IMR-90 (cell line): ENCODE data around the gene TPI1.

ENCODE experiments used
- BHLHE40 ChIP-seq: fragments of 150-350 bp; IDR thresholded peaks from 2 replicates; pipeline ENCODE4 v1.6.1; 2016; ENCODE audit warnings: mild to moderate bottlenecking, low read depth, low read length
- CEBPB ChIP-seq: IDR thresholded peaks from 2 replicates; pipeline ENCODE4 v1.6.1; 2012; ENCODE audit warnings: low read depth, low read length, improper control_type of control experiment
- CTCF ChIP-seq: conservative IDR thresholded peaks from 2 replicates; pipeline ENCODE4 v1.5.1; 2012; ENCODE audit warnings: mild to moderate bottlenecking, low read depth, low read length, improper control_type of control experiment
- ELK1 ChIP-seq: fragments of 150-350 bp; IDR thresholded peaks from 2 replicates; pipeline ENCODE4 v1.6.1; 2016; ENCODE audit warnings: low read depth, mild to moderate bottlenecking, low read length, moderate library complexity, borderline replicate concordance
- MAZ ChIP-seq: IDR thresholded peaks from 2 replicates; pipeline ENCODE4 v1.6.1; 2012; ENCODE audit warnings: low read depth, mild to moderate bottlenecking, low read length, improper control_type of control experiment, moderate library complexity, borderline replicate concordance
- MXI1 ChIP-seq: IDR thresholded peaks from 2 replicates; pipeline ENCODE4 v1.6.1; 2012; ENCODE audit warnings: low read depth, mild to moderate bottlenecking, low read length, moderate library complexity, borderline replicate concordance
- POLR2A ChIP-seq: IDR thresholded peaks from 2 replicates; pipeline ENCODE4 v1.6.1; 2012; ENCODE audit warnings: mild to moderate bottlenecking, low read depth, low read length
- RAD21 ChIP-seq: IDR thresholded peaks from 2 replicates; pipeline ENCODE4 v1.6.1; 2012; ENCODE audit warnings: low read length, improper control_type of control experiment
- RFX5 ChIP-seq: IDR thresholded peaks from 2 replicates; pipeline ENCODE4 v1.8.0; 2012; ENCODE audit warnings: low read depth, mild to moderate bottlenecking, low read length, moderate library complexity
- SMC3 ChIP-seq: fragments of 150-350 bp; IDR thresholded peaks from 2 replicates; pipeline ENCODE4 v1.6.1; 2016; ENCODE audit warnings: low read depth, mild to moderate bottlenecking, antibody characterized with exemption, low read length, moderate library complexity
- USF2 ChIP-seq: fragments of 150-350 bp; IDR thresholded peaks from 2 replicates; pipeline ENCODE4 v1.6.1; 2017; ENCODE audit warnings: mild to moderate bottlenecking, antibody characterized with exemption, low read length, low read depth

GRCh38 chr12:6866163-6866919 lies 990 bp upstream of the TPI1 start:
- no peak for TF ChIP-seq CTCF
- TF ChIP-seq USF2, result no peak
- no peak for TF ChIP-seq MXI1
- TF ChIP-seq RAD21, result no peak
- no peak for TF ChIP-seq CEBPB
- no peak for TF ChIP-seq MAZ
- TF ChIP-seq RFX5, result no peak
- TF ChIP-seq SMC3, result no peak
- TF ChIP-seq POLR2A, result no peak
- TF ChIP-seq ELK1, result no peak
- no peak for TF ChIP-seq BHLHE40
